SK-N-SH treated with all-trans-retinoic acid at 6 μM for 48 hours (cell line): ENCODE measurements around the gene PTPRO.

Experiments used
- ATAC-seq: fragments of 200-7000 bp; cut with Tn5 transposase; 3 replicates; pipeline ENCODE4 v1.9.1; 2020; ENCODE audit warnings: mild to moderate bottlenecking, moderate library complexity
- ARNTL ChIP-seq: fragments of 450-650 bp; formaldehyde crosslinking; IDR thresholded peaks from 2 replicates; pipeline ENCODE4 v1.5.0; 2020; ENCODE audit warnings: low read depth, mild to moderate bottlenecking, moderate library complexity, borderline replicate concordance
- BACH2 ChIP-seq: fragments of 250-450 bp; sonication (Bioruptor Pico); IDR thresholded peaks from 2 replicates; pipeline ENCODE4 v1.9.0; 2021; ENCODE audit warnings: mild to moderate bottlenecking, borderline replicate concordance
- CREB5 ChIP-seq: fragments of 250-450 bp; sonication (Bioruptor Pico); IDR thresholded peaks from 2 replicates; pipeline ENCODE4 v1.5.1; 2020; ENCODE audit warnings: low read depth, mild to moderate bottlenecking, moderate library complexity
- CSDC2 ChIP-seq: fragments of 250-450 bp; sonication (Bioruptor Pico); IDR thresholded peaks from 2 replicates; pipeline ENCODE4 v1.5.0; 2020; ENCODE audit warnings: mild to moderate bottlenecking, moderate library complexity
- ESRRG ChIP-seq: fragments of 250-450 bp; sonication (Bioruptor Pico); IDR thresholded peaks from 2 replicates; pipeline ENCODE4 v1.6.1; 2021; ENCODE audit warnings: mild to moderate bottlenecking
- GLIS3 ChIP-seq: fragments of 250-450 bp; sonication (Bioruptor Pico); IDR thresholded peaks from 2 replicates; pipeline ENCODE4 v1.5.0; 2020; ENCODE audit warnings: mild to moderate bottlenecking, moderate library complexity
- ISL1 ChIP-seq: fragments of 250-450 bp; sonication (Bioruptor Pico); IDR thresholded peaks from 2 replicates; pipeline ENCODE4 v2.1.2; 2022; ENCODE audit warnings: mild to moderate bottlenecking, moderate library complexity
- OSR1 ChIP-seq: fragments of 250-450 bp; sonication (Bioruptor Pico); IDR thresholded peaks from 2 replicates; pipeline ENCODE4 v1.8.0; 2022; ENCODE audit warnings: moderate library complexity, mild to moderate bottlenecking, inconsistent platforms
- PPARA ChIP-seq: fragments of 250-450 bp; sonication (Bioruptor Pico); IDR thresholded peaks from 2 replicates; pipeline ENCODE4 v1.5.0; 2020; ENCODE audit warnings: mild to moderate bottlenecking, borderline replicate concordance
- RARB ChIP-seq: fragments of 250-450 bp; sonication (Bioruptor Pico); IDR thresholded peaks from 2 replicates; pipeline ENCODE4 v1.8.0; 2021; ENCODE audit warnings: mild to moderate bottlenecking, moderate library complexity
- SNAI2 ChIP-seq: fragments of 250-450 bp; sonication (Bioruptor Pico); IDR thresholded peaks from 2 replicates; pipeline ENCODE4 v1.5.0; 2020; ENCODE audit warnings: mild to moderate bottlenecking, moderate library complexity
- TCF4 ChIP-seq: fragments of 250-450 bp; sonication (Bioruptor Pico); IDR thresholded peaks from 2 replicates; pipeline ENCODE4 v1.8.0; 2021; ENCODE audit warnings: mild to moderate bottlenecking, moderate library complexity, borderline replicate concordance
- TOX ChIP-seq: fragments of 250-450 bp; sonication (Bioruptor Pico); IDR thresholded peaks from 2 replicates; pipeline ENCODE4 v1.8.0; 2021; ENCODE audit warnings: mild to moderate bottlenecking, moderate library complexity, borderline replicate concordance
- TSHZ2 ChIP-seq: fragments of 250-450 bp; sonication (Bioruptor Pico); IDR thresholded peaks from 2 replicates; pipeline ENCODE4 v1.5.0; 2020; ENCODE audit warnings: mild to moderate bottlenecking, moderate library complexity
- ZC3H10 ChIP-seq: fragments of 250-450 bp; sonication (Bioruptor Pico); IDR thresholded peaks from 2 replicates; pipeline ENCODE4 v1.5.1; 2021; ENCODE audit warnings: mild to moderate bottlenecking, moderate library complexity
- ZFP3 ChIP-seq: fragments of 250-450 bp; sonication (Bioruptor Pico); IDR thresholded peaks from 2 replicates; pipeline ENCODE4 v1.5.0; 2020; ENCODE audit warnings: mild to moderate bottlenecking, moderate library complexity
- ZFP30 ChIP-seq: fragments of 450-650 bp; formaldehyde crosslinking; IDR thresholded peaks from 2 replicates; pipeline ENCODE4 v1.5.0; 2022; ENCODE audit warnings: mild to moderate bottlenecking, moderate library complexity
- ZNF565 ChIP-seq: fragments of 450-650 bp; formaldehyde crosslinking; conservative IDR thresholded peaks from 2 replicates; pipeline ENCODE4 v1.5.0; 2020; ENCODE audit warnings: low read depth, mild to moderate bottlenecking, moderate library complexity
- ZNF70 ChIP-seq: fragments of 450-650 bp; formaldehyde crosslinking; IDR thresholded peaks from 2 replicates; pipeline ENCODE4 v1.5.0; 2020; ENCODE audit warnings: mild to moderate bottlenecking, moderate library complexity
- ZNF8 ChIP-seq: fragments of 450-650 bp; formaldehyde crosslinking; IDR thresholded peaks from 2 replicates; pipeline ENCODE4 v1.5.0; 2020; ENCODE audit warnings: mild to moderate bottlenecking, moderate library complexity
- TF ChIP-seq, protein P1 (sequence below): fragments of 250-450 bp; sonication (Bioruptor Pico); IDR thresholded peaks from 2 replicates; pipeline ENCODE4 v1.8.0; 2021; ENCODE audit warnings: low read depth, mild to moderate bottlenecking, moderate library complexity, borderline replicate concordance
- TF ChIP-seq, protein P2 (sequence below): fragments of 250-450 bp; sonication (Bioruptor Pico); IDR thresholded peaks from 2 replicates; pipeline ENCODE4 v1.8.0; 2020; ENCODE audit warnings: mild to moderate bottlenecking, moderate library complexity, borderline replicate concordance

PTPRO gene

GRCh38 chr12:15443611-15444010 lies 121.3 kb downstream of the PTPRO start:
- ATAC-seq = no peak
- no peak for TF ChIP-seq TSHZ2 (CRISPR knock-in tag)
- no peak for TF ChIP-seq OSR1 (CRISPR knock-in tag)
- no peak for TF ChIP-seq BACH2
- TF ChIP-seq CSDC2 (CRISPR knock-in tag) = no peak
- TF ChIP-seq, all 23 proteins: peak for 0

DNA sequence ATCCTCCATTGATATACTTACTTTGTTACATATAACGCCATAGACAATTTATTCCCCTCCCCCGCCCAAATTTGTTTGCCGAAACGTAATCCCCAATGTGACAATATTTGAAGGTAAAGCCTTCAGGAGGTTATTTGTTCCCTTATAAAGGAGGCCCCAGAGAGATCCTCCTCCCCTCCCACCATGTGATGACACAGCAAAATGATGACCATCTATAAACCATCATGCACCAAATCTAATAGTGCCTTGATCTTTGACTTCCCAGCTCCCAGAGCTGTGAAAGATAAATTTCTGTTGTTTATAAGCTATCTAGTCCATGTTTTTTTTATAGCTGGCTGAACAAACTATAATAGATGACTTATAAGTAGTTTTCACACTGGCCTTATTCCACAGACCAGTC lies 122.2 kb downstream of the PTPRO start:
- TF ChIP-seq ESRRG (no peak), PPARA (CRISPR knock-in tag) (no peak), ZFP3 (CRISPR knock-in tag) (no peak), TCF4 (CRISPR knock-in tag) (no peak), CREB5 (no peak), ISL1 (CRISPR knock-in tag) (no peak), OSR1 (CRISPR knock-in tag) (no peak), TOX (CRISPR knock-in tag) (no peak), ZC3H10 (CRISPR knock-in tag) (no peak), ZNF565 (CRISPR knock-in tag) (no peak), BACH2 (no peak), ARNTL (CRISPR knock-in tag) (no peak), GLIS3 (no peak), SNAI2 (CRISPR knock-in tag) (no peak), RARB (no peak)
- TF ChIP-seq, protein P1, sequence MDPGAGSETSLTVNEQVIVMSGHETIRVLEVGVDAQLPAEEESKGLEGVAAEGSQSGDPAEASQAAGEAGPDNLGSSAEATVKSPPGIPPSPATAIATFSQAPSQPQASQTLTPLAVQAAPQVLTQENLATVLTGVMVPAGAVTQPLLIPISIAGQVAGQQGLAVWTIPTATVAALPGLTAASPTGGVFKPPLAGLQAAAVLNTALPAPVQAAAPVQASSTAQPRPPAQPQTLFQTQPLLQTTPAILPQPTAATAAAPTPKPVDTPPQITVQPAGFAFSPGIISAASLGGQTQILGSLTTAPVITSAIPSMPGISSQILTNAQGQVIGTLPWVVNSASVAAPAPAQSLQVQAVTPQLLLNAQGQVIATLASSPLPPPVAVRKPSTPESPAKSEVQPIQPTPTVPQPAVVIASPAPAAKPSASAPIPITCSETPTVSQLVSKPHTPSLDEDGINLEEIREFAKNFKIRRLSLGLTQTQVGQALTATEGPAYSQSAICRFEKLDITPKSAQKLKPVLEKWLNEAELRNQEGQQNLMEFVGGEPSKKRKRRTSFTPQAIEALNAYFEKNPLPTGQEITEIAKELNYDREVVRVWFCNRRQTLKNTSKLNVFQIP (CRISPR knock-in tag) = no peak
- ATAC-seq = no peak

DNA sequence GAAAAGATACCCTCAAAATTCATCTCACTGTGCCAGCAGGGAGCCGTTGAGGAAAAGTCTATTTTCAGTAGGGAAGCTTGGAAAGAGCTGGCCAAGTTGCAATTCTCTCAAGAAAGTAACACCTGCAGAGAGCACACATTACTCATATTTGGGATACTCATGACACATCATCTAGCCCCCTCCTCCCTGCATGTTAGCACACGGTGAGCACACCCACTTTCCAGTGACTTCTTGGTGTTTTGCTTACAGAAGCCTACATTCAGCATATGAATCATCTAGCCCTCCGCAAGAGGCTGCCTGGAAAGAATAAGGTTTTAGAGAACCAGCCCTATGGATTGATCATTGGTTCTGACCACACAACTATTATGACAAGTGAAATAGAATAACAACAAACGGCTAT lies 124.5 kb downstream of the PTPRO start:
- no peak for TF ChIP-seq ISL1 (CRISPR knock-in tag)
- TF ChIP-seq ESRRG = no peak
- no peak for TF ChIP-seq CSDC2 (CRISPR knock-in tag)
- no peak for TF ChIP-seq ZC3H10 (CRISPR knock-in tag)
- TF ChIP-seq GLIS3 = no peak
- ATAC-seq = no peak

- TF ChIP-seq BACH2 (no peak), RARB (no peak), ZNF70 (CRISPR knock-in tag) (no peak), PPARA (CRISPR knock-in tag) (no peak), ARNTL (CRISPR knock-in tag) (no peak), GLIS3 (no peak), CSDC2 (CRISPR knock-in tag) (no peak), TCF4 (CRISPR knock-in tag) (no peak), ZNF8 (CRISPR knock-in tag) (no peak), ISL1 (CRISPR knock-in tag) (no peak), TSHZ2 (CRISPR knock-in tag) (no peak), ZFP30 (CRISPR knock-in tag) (no peak), ZC3H10 (CRISPR knock-in tag) (no peak), TOX (CRISPR knock-in tag) (no peak), SNAI2 (CRISPR knock-in tag) (no peak), ZNF565 (CRISPR knock-in tag) (no peak)
- TF ChIP-seq, protein P2, sequence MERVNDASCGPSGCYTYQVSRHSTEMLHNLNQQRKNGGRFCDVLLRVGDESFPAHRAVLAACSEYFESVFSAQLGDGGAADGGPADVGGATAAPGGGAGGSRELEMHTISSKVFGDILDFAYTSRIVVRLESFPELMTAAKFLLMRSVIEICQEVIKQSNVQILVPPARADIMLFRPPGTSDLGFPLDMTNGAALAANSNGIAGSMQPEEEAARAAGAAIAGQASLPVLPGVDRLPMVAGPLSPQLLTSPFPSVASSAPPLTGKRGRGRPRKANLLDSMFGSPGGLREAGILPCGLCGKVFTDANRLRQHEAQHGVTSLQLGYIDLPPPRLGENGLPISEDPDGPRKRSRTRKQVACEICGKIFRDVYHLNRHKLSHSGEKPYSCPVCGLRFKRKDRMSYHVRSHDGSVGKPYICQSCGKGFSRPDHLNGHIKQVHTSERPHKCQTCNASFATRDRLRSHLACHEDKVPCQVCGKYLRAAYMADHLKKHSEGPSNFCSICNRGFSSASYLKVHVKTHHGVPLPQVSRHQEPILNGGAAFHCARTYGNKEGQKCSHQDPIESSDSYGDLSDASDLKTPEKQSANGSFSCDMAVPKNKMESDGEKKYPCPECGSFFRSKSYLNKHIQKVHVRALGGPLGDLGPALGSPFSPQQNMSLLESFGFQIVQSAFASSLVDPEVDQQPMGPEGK (CRISPR knock-in tag) = no peak
- no peak for ATAC-seq
Measured at GRCh38 chr12:15453613-15454012, 131.3 kb downstream of the PTPRO start.
